Measurements from ENCODE around the gene PLA2G4F.

DNA sequence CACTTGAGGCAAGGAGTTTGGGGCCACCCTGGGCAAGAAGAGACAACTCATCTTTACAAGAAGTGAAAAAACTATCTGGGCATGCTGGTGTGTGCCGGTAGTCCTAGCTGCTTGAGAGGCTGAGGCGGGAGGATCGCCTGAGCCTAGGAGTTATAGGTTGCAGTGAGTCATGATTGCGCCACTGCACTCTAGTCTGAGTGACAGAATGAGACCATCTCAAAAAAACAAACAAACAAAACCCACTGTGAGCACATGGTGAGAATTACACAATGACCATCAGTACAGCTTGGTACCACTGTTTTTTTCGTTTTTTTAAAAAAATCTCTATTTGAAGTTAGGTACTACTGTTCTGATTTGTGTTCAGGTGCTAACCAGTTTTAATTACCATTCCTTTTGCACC, 38.1 kb upstream of the PLA2G4F start:
- TF ChIP-seq, protein P1, sequence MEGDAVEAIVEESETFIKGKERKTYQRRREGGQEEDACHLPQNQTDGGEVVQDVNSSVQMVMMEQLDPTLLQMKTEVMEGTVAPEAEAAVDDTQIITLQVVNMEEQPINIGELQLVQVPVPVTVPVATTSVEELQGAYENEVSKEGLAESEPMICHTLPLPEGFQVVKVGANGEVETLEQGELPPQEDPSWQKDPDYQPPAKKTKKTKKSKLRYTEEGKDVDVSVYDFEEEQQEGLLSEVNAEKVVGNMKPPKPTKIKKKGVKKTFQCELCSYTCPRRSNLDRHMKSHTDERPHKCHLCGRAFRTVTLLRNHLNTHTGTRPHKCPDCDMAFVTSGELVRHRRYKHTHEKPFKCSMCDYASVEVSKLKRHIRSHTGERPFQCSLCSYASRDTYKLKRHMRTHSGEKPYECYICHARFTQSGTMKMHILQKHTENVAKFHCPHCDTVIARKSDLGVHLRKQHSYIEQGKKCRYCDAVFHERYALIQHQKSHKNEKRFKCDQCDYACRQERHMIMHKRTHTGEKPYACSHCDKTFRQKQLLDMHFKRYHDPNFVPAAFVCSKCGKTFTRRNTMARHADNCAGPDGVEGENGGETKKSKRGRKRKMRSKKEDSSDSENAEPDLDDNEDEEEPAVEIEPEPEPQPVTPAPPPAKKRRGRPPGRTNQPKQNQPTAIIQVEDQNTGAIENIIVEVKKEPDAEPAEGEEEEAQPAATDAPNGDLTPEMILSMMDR (IDR thresholded peaks at IDR 0.05 in 2 of 3, conservative IDR thresholded peaks at IDR 0.05 in 1 of 3; ENCODE audit: control insufficient read depth in 2 of 3, extremely low read depth in 1 of 3, insufficient read depth in 1 of 3, low read depth in 3 of 3, low read length in 3 of 3): no peak
- no peak for TF ChIP-seq RAD21 (IDR thresholded peaks at IDR 0.05; ENCODE audit: insufficient read depth, low read depth, low read length)
- no peak for TF ChIP-seq RCOR1 (conservative IDR thresholded peaks at IDR 0.05; ENCODE audit: low read depth, low read length)
- no peak for TF ChIP-seq DPF2 (IDR thresholded peaks at IDR 0.05)
- TF ChIP-seq POLR2A (IDR thresholded peaks at IDR 0.05; ENCODE audit: low read depth, low read length): no peak
- TF ChIP-seq EZH2 (IDR thresholded peaks at IDR 0.05; ENCODE audit: borderline replicate concordance, control insufficient read depth, low read depth, low read length): no peak

Data from GM12878 (cell line).